ENCODE data around the gene TBC1D17.

Gene TBC1D17

DNA sequence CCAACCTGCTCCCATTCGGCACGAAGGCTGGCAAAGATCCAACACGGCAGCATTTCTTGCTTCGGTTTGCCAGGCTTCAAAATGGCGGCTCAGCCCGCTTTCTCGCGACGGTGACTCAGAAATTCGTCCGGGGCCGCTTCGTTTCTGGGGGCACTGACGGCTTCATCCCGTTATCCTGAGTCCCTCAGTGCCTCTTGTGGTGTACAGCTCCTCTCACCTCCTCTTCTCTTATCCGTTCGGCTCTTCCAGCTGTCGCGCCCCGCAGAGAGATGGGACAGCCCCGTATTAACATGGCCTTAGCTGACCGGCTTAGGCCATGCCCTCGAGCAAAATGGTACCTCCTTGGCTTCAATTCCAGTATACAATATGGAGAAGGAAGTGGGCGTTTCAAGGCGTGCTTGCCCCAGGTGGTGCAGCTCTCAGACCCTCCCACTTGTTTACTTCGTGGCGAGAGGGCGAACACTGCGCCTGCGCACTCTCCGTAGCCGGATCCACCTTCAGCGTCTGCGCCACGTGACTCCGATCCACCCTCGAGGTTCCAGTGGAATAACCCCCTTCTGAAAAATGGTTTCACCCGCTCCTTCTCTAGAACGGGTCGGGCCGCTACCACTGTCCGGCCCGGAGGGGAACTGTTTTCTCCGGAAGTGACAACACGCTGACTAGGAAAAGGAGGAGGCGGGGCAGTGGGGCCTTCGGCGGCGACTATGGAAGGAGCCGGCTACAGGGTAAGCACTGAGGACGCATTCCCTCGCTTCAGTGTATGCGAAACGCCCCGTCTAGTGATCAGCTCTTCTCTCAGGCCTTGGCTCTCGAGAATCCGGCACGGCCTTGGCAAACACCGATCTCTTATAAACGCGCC, at the start of gene TBC1D17, which contains the start of gene AKT1S1:
TSS of gene TBC1D17 (plus strand) at position 683 of the 859 bp plus-strand sequence. CDS start at position 705, 22 bp downstream.
TSS of gene AKT1S1 (minus strand) at position 336 of the 859 bp plus-strand sequence. CDS start 4,060 bp downstream, outside the sequence.
- peak; percentile 99 for DNase-seq

DNA sequence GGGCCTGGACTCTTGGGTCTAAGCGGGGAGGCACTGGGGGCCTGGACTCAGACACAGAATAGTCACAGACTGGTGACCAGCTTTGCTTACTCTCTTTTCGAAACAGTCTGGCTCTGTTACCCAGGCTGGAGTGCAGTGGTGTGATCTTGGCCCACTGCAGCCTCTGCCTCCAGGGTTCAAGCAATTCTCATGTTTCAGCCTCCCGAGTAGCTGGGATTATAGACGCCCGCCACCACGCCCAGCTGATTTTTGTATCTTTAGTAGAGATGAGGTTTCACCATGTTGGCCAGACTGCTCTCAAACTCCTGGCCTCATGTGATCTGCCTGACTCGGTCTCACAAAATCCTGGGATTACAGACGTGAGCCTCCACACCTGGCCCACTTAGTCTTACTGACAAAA, 48.3 kb upstream of the TBC1D17 start:
- no peak for DNase-seq

DNA sequence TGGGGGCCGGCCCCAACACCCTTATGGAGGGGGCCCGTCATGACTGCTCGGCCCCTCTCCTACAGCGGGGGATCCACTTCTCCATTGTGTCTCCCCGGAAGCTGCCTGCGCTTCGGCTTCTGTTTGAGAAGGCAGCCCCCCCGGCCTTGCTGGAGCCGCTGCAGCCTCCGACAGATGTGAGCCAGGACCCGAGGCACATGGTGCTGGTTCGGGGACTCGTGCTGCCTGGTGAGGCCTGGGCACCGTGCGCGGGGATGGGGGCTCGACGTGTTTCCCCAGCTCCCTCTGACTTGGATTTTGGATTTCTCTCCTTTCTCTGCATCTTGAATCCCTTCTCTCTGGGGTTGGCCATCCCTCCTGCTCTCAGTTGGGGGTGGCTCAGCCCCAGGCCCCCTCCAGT, 47.8 kb upstream of the TBC1D17 start:
- no peak for DNase-seq

GRCh38 chr19:49830766-49831165, 46.7 kb upstream of the TBC1D17 start:
- DNase-seq, result no peak

GRCh38 chr19:49831592-49831991, 45.9 kb upstream of the TBC1D17 start:
- no peak for DNase-seq

- no peak for DNase-seq
Observed at GRCh38 chr19:49832556-49832955, 44.9 kb upstream of the TBC1D17 start.

GRCh38 chr19:49833599-49833998, 43.9 kb upstream of the TBC1D17 start:
- DNase-seq, result no peak

DNA sequence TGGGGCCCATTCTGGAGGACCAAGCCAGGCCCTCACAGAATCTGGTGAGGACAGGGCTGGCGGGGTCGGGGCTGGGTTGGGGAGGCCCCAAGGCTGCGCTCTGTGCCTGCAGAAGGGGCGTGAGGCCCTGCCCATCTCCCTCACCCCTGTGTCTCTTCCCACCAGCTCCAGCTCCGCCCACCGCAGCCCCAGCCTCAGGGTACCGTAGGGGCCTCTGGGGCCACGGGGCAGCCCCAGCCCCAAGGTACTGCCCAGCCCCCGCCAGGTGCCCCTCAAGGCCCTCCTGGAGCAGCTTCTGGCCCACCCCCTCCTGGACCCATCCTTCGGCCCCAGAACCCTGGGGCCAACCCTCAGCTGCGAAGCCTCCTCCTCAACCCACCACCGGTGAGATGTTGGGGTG, 41.9 kb upstream of the TBC1D17 start:
- no peak for DNase-seq

DNA sequence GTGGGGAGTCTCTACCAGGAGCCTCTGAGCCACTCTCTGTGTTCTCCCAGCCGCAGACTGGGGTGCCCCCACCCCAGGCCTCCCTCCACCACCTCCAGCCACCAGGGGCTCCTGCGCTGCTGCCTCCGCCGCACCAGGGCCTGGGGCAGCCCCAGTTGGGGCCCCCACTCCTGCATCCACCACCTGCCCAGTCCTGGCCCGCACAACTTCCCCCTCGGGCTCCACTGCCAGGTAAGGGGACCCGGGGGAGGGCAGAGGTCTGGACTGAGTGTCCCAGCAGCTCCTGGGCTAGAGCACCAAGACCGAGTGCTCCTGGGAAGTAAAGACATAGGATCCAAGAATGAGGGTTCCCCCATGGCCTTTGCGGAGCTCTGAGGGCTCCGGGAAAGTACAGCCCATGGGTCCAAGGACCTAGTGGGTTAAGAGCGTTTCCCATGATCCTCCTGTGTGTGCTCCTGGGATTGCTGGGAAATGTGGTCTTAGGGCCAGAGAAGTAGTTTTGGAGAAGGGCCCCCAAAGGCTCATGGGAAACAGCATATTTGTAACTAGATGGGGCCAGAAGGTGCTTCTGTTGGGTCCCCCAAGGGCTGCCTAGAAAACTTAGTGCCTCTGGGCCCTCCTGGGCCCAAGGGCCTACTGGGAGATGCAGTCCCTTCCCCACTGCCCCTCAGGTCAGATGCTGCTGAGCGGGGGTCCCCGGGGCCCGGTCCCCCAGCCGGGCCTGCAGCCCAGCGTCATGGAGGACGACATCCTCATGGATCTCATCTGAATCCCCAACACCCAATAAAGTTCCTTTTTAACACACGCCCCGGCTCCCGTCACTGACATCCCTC, 41.1 kb upstream of the TBC1D17 start:
- DNase-seq, result no peak

GRCh38 chr19:49837009-49837310, 40.5 kb upstream of the TBC1D17 start:
- DNase-seq, result no peak

GRCh38 chr19:49837425-49837824, 40.1 kb upstream of the TBC1D17 start:
- no peak for DNase-seq

GRCh38 chr19:49838885-49839588, 38.5 kb upstream of the TBC1D17 start:
- DNase-seq, result no peak

GRCh38 chr19:49839713-49840112, 37.8 kb upstream of the TBC1D17 start:
- no peak for DNase-seq

DNA sequence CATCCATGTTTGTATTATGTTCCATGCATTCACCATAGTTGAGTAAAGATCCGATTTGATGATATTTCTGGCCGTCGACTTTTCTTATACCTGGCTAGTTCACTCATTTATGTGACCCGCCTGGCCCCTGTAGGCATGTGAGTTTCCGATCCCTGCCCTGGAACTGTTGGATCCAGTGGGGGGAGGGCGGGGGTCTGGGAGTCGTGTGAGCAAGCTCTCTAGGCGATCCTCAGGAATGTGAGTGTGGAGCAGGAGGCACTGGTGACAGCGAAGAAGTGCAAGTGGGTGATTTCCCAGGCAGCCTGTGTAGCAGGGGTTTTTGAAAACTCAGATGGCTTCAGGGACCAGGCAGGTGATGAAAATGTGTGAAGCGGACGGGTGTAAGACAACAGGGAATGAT, 37.2 kb upstream of the TBC1D17 start:
- no peak for DNase-seq

- DNase-seq, result no peak
Observed at GRCh38 chr19:49840736-49841249, 36.7 kb upstream of the TBC1D17 start.

GRCh38 chr19:49843265-49843664, 34.2 kb upstream of the TBC1D17 start:
- DNase-seq, result no peak

- DNase-seq, result no peak
Observed at GRCh38 chr19:49844138-49845095, 33.1 kb upstream of the TBC1D17 start.

DNA sequence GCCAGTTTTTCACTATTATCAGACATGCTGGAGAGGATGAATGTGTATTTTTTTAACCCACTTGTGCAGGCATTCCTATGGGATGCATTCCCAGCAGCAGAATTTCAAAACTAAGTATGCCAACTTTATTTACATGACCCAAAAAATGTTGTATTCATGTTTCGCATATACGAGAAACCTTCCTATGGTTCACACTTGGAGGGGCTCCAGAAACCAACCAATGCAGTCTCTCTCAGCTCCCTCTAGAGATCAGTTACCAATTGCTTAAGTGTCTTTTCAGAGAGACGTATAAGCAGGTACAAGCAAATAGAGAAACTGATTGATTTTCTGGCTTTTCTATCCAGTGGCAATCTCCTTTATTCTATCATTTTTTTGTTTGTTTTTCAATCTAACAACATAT, 32.1 kb upstream of the TBC1D17 start:
- no peak for DNase-seq

DNA sequence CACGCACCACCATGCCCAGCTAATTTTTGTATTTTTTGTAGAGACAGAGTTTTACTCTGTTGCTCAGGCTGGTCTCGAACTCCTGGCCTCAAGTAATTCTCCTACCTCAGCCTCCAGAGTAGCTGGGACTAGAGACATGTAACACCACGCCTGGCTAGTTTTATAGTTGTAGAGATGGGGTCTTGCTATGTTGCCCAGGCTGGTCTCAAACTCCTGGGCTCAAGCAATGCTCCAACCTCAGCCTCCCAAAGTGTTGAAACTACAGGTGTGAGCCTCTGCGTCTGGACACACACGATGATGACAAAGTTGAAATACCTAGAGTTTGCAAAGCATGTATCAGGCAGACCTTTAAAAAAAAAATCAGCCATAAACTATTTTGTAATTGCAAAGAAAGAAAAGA, 31.1 kb upstream of the TBC1D17 start:
- DNase-seq, result no peak

- DNase-seq, result peak; percentile 68
Observed at GRCh38 chr19:49847731-49848696, 29.5 kb upstream of the TBC1D17 start.

GRCh38 chr19:49848938-49849337, 28.6 kb upstream of the TBC1D17 start:
- no peak for DNase-seq

Measured in kidney glomerular epithelial cell (primary cell).